SK-N-SH treated with all-trans-retinoic acid at 6 μM for 48 hours (cell line): ENCODE data around the gene WDR38.

ENCODE experiments used
- ATAC-seq: fragments of 200-7000 bp; cut with Tn5 transposase; 3 replicates; pipeline ENCODE4 v1.9.1; 2020; ENCODE audit warnings: mild to moderate bottlenecking, moderate library complexity
- ARNTL ChIP-seq: fragments of 450-650 bp; formaldehyde crosslinking; IDR thresholded peaks from 2 replicates; pipeline ENCODE4 v1.5.0; 2020; ENCODE audit warnings: low read depth, mild to moderate bottlenecking, moderate library complexity, borderline replicate concordance
- BACH2 ChIP-seq: fragments of 250-450 bp; sonication (Bioruptor Pico); IDR thresholded peaks from 2 replicates; pipeline ENCODE4 v1.9.0; 2021; ENCODE audit warnings: mild to moderate bottlenecking, borderline replicate concordance
- CREB5 ChIP-seq: fragments of 250-450 bp; sonication (Bioruptor Pico); IDR thresholded peaks from 2 replicates; pipeline ENCODE4 v1.5.1; 2020; ENCODE audit warnings: low read depth, mild to moderate bottlenecking, moderate library complexity
- CSDC2 ChIP-seq: fragments of 250-450 bp; sonication (Bioruptor Pico); IDR thresholded peaks from 2 replicates; pipeline ENCODE4 v1.5.0; 2020; ENCODE audit warnings: mild to moderate bottlenecking, moderate library complexity
- CSRNP3 ChIP-seq: fragments of 250-450 bp; sonication (Bioruptor Pico); IDR thresholded peaks from 2 replicates; pipeline ENCODE4 v1.5.1; 2021; ENCODE audit warnings: mild to moderate bottlenecking, moderate library complexity
- GLIS3 ChIP-seq: fragments of 250-450 bp; sonication (Bioruptor Pico); IDR thresholded peaks from 2 replicates; pipeline ENCODE4 v1.5.0; 2020; ENCODE audit warnings: mild to moderate bottlenecking, moderate library complexity
- OSR1 ChIP-seq: fragments of 250-450 bp; sonication (Bioruptor Pico); IDR thresholded peaks from 2 replicates; pipeline ENCODE4 v1.8.0; 2022; ENCODE audit warnings: moderate library complexity, mild to moderate bottlenecking, inconsistent platforms
- PATZ1 ChIP-seq: fragments of 250-450 bp; sonication (Bioruptor Pico); IDR thresholded peaks from 2 replicates; pipeline ENCODE4 v1.8.0; 2020; ENCODE audit warnings: mild to moderate bottlenecking, moderate library complexity, borderline replicate concordance
- POU6F1 ChIP-seq: fragments of 250-450 bp; sonication (Bioruptor Pico); IDR thresholded peaks from 2 replicates; pipeline ENCODE4 v1.8.0; 2021; ENCODE audit warnings: low read depth, mild to moderate bottlenecking, moderate library complexity, borderline replicate concordance
- PPARA ChIP-seq: fragments of 250-450 bp; sonication (Bioruptor Pico); IDR thresholded peaks from 2 replicates; pipeline ENCODE4 v1.5.0; 2020; ENCODE audit warnings: mild to moderate bottlenecking, borderline replicate concordance
- RARB ChIP-seq: fragments of 250-450 bp; sonication (Bioruptor Pico); IDR thresholded peaks from 2 replicates; pipeline ENCODE4 v1.8.0; 2021; ENCODE audit warnings: mild to moderate bottlenecking, moderate library complexity
- TCF4 ChIP-seq: fragments of 250-450 bp; sonication (Bioruptor Pico); IDR thresholded peaks from 2 replicates; pipeline ENCODE4 v1.8.0; 2021; ENCODE audit warnings: mild to moderate bottlenecking, moderate library complexity, borderline replicate concordance
- TOX ChIP-seq: fragments of 250-450 bp; sonication (Bioruptor Pico); IDR thresholded peaks from 2 replicates; pipeline ENCODE4 v1.8.0; 2021; ENCODE audit warnings: mild to moderate bottlenecking, moderate library complexity, borderline replicate concordance
- TSHZ2 ChIP-seq: fragments of 250-450 bp; sonication (Bioruptor Pico); IDR thresholded peaks from 2 replicates; pipeline ENCODE4 v1.5.0; 2020; ENCODE audit warnings: mild to moderate bottlenecking, moderate library complexity
- ZC3H10 ChIP-seq: fragments of 250-450 bp; sonication (Bioruptor Pico); IDR thresholded peaks from 2 replicates; pipeline ENCODE4 v1.5.1; 2021; ENCODE audit warnings: mild to moderate bottlenecking, moderate library complexity
- ZFP3 ChIP-seq: fragments of 250-450 bp; sonication (Bioruptor Pico); IDR thresholded peaks from 2 replicates; pipeline ENCODE4 v1.5.0; 2020; ENCODE audit warnings: mild to moderate bottlenecking, moderate library complexity
- ZFP30 ChIP-seq: fragments of 450-650 bp; formaldehyde crosslinking; IDR thresholded peaks from 2 replicates; pipeline ENCODE4 v1.5.0; 2022; ENCODE audit warnings: mild to moderate bottlenecking, moderate library complexity
- ZNF565 ChIP-seq: fragments of 450-650 bp; formaldehyde crosslinking; conservative IDR thresholded peaks from 2 replicates; pipeline ENCODE4 v1.5.0; 2020; ENCODE audit warnings: low read depth, mild to moderate bottlenecking, moderate library complexity
- ZNF70 ChIP-seq: fragments of 450-650 bp; formaldehyde crosslinking; IDR thresholded peaks from 2 replicates; pipeline ENCODE4 v1.5.0; 2020; ENCODE audit warnings: mild to moderate bottlenecking, moderate library complexity
- ZNF8 ChIP-seq: fragments of 450-650 bp; formaldehyde crosslinking; IDR thresholded peaks from 2 replicates; pipeline ENCODE4 v1.5.0; 2020; ENCODE audit warnings: mild to moderate bottlenecking, moderate library complexity

Gene WDR38

GRCh38 chr9:124854161-124854560, 901 bp downstream of the WDR38 start:
- ATAC-seq: no peak

GRCh38 chr9:124854822-124855221, 1.6 kb downstream of the WDR38 start:
- no peak for ATAC-seq
- no peak for TF ChIP-seq GLIS3 (CRISPR knock-in tag)
- TF ChIP-seq ZNF8 (CRISPR knock-in tag): no peak
- TF ChIP-seq PPARA (CRISPR knock-in tag): no peak
- no peak for TF ChIP-seq ZNF70 (CRISPR knock-in tag)
- TF ChIP-seq OSR1: no peak
- TF ChIP-seq CREB5 (CRISPR knock-in tag): no peak
- TF ChIP-seq CSDC2 (CRISPR knock-in tag): no peak
- no peak for TF ChIP-seq CSRNP3 (CRISPR knock-in tag)
- no peak for TF ChIP-seq RARB

More at GRCh38 chr9:124854161-124854560, 901 bp downstream of the WDR38 start:
- TF ChIP-seq ZNF565 (CRISPR knock-in tag): no peak
- TF ChIP-seq PATZ1: no peak
- TF ChIP-seq ZNF8 (CRISPR knock-in tag): no peak
- no peak for TF ChIP-seq ZFP30
- TF ChIP-seq CSDC2 (CRISPR knock-in tag): no peak
- no peak for TF ChIP-seq ZNF70 (CRISPR knock-in tag)
- TF ChIP-seq RARB: no peak
- TF ChIP-seq GLIS3 (CRISPR knock-in tag): no peak
- TF ChIP-seq OSR1: no peak
- no peak for TF ChIP-seq ARNTL (CRISPR knock-in tag)
- no peak for TF ChIP-seq TSHZ2 (CRISPR knock-in tag)
- no peak for TF ChIP-seq TOX (CRISPR knock-in tag)
- no peak for TF ChIP-seq CREB5 (CRISPR knock-in tag)
- no peak for TF ChIP-seq CSRNP3 (CRISPR knock-in tag)
- no peak for TF ChIP-seq ZFP3 (CRISPR knock-in tag)
- no peak for TF ChIP-seq ZC3H10 (CRISPR knock-in tag)
- TF ChIP-seq PPARA (CRISPR knock-in tag): no peak
- no peak for TF ChIP-seq TCF4 (CRISPR knock-in tag)
- no peak for TF ChIP-seq BACH2 (CRISPR knock-in tag)
- TF ChIP-seq POU6F1: no peak
